GM10248 (cell line): ENCODE results near the gene TMEM217.

Experiments used
- CTCF ChIA-PET: fragments of 300-600 bp; sonication (Branson Sonifier 250); formaldehyde crosslinking; extraction: SDS; loops from one replicate; lab custom pipeline; 2021; ENCODE audit warnings: antibody characterized with exemption; lab: Yijun Ruan, JAX
- POLR2A ChIA-PET: fragments of 350-650 bp; sonication (Branson Sonifier 250); formaldehyde crosslinking; extraction: SDS; loops from one replicate; lab custom pipeline; 2020; ENCODE audit warnings: antibody characterized with exemption; lab: Yijun Ruan, JAX
- DNase-seq: peaks from one replicate; pipeline ENCODE4 v3.0.0; 2012; ENCODE audit errors: extremely low spot score
- TF ChIP-seq, protein P1 (sequence below): IDR thresholded peaks from 2 replicates; pipeline ENCODE4 v1.5.1; 2012; ENCODE audit warnings: mild to moderate bottlenecking, low read depth; ENCODE audit errors: extremely low read depth, missing control alignments, control extremely low read depth

TMEM217 gene

DNA sequence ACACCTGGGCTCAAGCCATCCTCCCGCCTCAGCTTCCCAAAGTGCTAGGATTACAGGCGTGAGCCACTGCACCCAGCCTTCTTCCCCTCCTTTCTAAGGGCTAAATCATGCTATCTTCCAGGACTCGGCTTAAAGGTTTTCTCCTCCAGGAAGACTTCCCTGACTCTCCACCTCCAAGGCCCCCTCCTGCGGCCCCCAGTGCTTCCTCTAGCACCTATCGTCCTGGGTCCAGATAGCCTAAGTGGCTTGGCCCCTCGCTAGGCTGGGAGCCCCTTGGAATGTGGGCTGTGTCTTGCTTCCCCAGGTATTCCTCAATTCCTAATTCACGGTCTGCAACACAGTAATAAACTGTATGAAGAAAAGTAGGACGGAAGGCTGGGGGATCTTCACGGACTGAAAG, 51.3 kb downstream of the TMEM217 start:
- POLR2A ChIA-PET: no interaction called here
- CTCF ChIA-PET: interaction anchor here (1.0 to 25.6 kb wide), 9 partner anchors 13 to 441 kb away, joined by 3 to 774 read pairs (median 25); partner anchors contain the start of gene PIM1

GRCh38 chr6:37205997-37206340, 52.0 kb downstream of the TMEM217 start:
- TF ChIP-seq, protein P1, sequence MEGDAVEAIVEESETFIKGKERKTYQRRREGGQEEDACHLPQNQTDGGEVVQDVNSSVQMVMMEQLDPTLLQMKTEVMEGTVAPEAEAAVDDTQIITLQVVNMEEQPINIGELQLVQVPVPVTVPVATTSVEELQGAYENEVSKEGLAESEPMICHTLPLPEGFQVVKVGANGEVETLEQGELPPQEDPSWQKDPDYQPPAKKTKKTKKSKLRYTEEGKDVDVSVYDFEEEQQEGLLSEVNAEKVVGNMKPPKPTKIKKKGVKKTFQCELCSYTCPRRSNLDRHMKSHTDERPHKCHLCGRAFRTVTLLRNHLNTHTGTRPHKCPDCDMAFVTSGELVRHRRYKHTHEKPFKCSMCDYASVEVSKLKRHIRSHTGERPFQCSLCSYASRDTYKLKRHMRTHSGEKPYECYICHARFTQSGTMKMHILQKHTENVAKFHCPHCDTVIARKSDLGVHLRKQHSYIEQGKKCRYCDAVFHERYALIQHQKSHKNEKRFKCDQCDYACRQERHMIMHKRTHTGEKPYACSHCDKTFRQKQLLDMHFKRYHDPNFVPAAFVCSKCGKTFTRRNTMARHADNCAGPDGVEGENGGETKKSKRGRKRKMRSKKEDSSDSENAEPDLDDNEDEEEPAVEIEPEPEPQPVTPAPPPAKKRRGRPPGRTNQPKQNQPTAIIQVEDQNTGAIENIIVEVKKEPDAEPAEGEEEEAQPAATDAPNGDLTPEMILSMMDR: no peak
- POLR2A ChIA-PET: no interaction called here
- CTCF ChIA-PET: interaction anchor here (1.0 to 25.6 kb wide), 7 partner anchors 9 to 440 kb away, joined by 3 to 774 read pairs (median 4); no protein-coding TSS in a partner anchor
- DNase-seq: no peak

More for the DNA sequence above, 51.3 kb downstream of the TMEM217 start:
- no peak for DNase-seq
- TF ChIP-seq, protein P1: no peak

DNA sequence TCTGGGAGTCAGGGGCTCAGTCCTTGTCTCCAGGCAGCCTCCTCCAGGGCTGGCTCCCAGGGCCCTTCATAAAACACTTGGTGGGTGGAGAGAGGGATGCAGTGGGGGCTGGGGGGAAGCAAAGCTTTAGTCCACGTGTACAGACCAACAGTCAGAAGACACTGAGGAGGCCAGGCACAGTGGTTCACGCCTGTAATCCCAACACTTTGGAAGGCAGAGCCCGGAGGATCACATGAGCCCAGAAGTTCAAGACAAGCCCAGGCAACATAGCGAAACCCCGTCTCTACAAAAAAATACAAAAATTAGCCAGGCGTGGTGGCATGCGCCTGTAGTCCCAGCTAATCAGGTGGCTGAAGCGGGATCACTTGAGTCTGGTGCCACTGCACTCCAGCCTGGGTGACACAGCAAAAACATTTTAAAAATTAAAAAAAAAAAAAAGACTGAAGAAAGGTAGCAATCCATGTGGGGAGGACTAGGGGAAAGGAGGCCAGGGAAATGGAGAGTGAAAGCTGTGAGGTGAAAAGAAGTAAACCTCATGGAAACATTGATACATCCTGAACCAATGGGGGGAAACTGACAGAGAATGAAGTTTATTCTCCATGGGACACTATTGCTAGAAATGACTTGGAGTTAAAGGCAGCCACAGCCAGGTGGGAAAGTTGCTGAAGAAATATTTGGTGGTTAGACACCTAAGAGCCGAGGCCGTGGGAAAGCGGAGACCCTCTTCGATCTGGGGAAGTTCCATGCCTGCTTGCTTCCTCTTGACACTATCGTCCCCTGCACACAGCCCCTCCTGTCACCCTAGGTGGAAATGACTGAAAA, 52.6 kb downstream of the TMEM217 start:
- TF ChIP-seq, protein P1: no peak
- POLR2A ChIA-PET: interaction anchor here (0.6 kb wide), 1 partner anchor 153 kb away, joined by 4 read pairs; no protein-coding TSS in a partner anchor
- CTCF ChIA-PET: interaction anchor here (1.0 to 25.6 kb wide), 5 partner anchors 10 to 440 kb away, joined by 3 to 774 read pairs (median 4); no protein-coding TSS in a partner anchor
- DNase-seq: peak; percentile 27

DNA sequence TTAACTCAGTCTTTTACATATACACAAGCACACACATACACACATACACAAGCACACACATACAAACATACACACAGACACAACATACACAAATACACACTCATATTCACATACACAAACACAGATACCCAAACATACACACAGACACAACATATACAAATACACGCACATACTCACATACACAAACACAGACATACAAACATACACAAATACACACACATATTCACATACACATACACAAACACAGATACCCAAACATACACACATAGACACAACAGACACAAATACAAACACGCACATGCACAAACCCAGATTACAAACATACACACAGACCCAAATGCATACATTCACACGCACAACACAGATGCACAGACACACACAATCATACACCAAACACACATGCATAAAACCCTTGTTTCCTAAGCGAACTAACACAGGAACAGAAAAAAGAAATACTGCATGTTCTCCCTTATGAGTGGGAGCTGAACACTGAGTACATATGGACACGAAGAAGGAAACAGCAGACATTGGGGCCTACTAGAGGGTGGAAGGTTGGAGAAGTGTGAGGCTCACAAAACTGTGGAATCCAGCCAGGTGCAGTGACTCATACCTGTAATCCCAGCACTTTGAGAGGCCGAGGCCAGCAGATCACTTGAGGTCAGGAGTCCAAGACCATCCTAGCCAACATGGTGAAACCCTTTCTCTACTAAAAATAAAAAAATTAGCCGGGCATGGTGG, 53.8 kb downstream of the TMEM217 start:
- ChIA-PET CTCF (interaction anchor here (25.6 kb wide), 1 partner anchor 178 kb away, joined by 774 read pairs; no protein-coding TSS in a partner anchor), POLR2A (no interaction called here)
- no peak for DNase-seq
- TF ChIP-seq, protein P1: no peak

- DNase-seq: no peak
- ChIA-PET CTCF (interaction anchor here (0.6 to 25.6 kb wide), 2 partner anchors 32 to 177 kb away, joined by 3 to 774 read pairs; no protein-coding TSS in a partner anchor), POLR2A (interaction anchor here (0.6 kb wide), 1 partner anchor 1317 kb away, joined by 4 read pairs; no protein-coding TSS in a partner anchor)
- TF ChIP-seq, protein P1: no peak
These were observed 55.0 kb downstream of the TMEM217 start for GRCh38 chr6:37202788-37203491.
